SK-N-SH treated with all-trans-retinoic acid at 6 μM for 48 hours (cell line): ENCODE measurements around the gene THSD4.

Experiments used
- ESRRG ChIP-seq: fragments of 250-450 bp; sonication (Bioruptor Pico); IDR thresholded peaks from 2 replicates; pipeline ENCODE4 v1.6.1; 2021; ENCODE audit warnings: mild to moderate bottlenecking
- OSR1 ChIP-seq: fragments of 250-450 bp; sonication (Bioruptor Pico); IDR thresholded peaks from 2 replicates; pipeline ENCODE4 v1.8.0; 2022; ENCODE audit warnings: moderate library complexity, mild to moderate bottlenecking, inconsistent platforms
- PPARA ChIP-seq: fragments of 250-450 bp; sonication (Bioruptor Pico); IDR thresholded peaks from 2 replicates; pipeline ENCODE4 v1.5.0; 2020; ENCODE audit warnings: mild to moderate bottlenecking, borderline replicate concordance
- RARB ChIP-seq: fragments of 250-450 bp; sonication (Bioruptor Pico); IDR thresholded peaks from 2 replicates; pipeline ENCODE4 v1.8.0; 2021; ENCODE audit warnings: mild to moderate bottlenecking, moderate library complexity
- ZC3H10 ChIP-seq: fragments of 250-450 bp; sonication (Bioruptor Pico); IDR thresholded peaks from 2 replicates; pipeline ENCODE4 v1.5.1; 2021; ENCODE audit warnings: mild to moderate bottlenecking, moderate library complexity
- ZNF565 ChIP-seq: fragments of 450-650 bp; formaldehyde crosslinking; conservative IDR thresholded peaks from 2 replicates; pipeline ENCODE4 v1.5.0; 2020; ENCODE audit warnings: low read depth, mild to moderate bottlenecking, moderate library complexity
- ZNF70 ChIP-seq: fragments of 450-650 bp; formaldehyde crosslinking; IDR thresholded peaks from 2 replicates; pipeline ENCODE4 v1.5.0; 2020; ENCODE audit warnings: mild to moderate bottlenecking, moderate library complexity
- TF ChIP-seq, protein P1 (sequence below): fragments of 250-450 bp; sonication (Bioruptor Pico); IDR thresholded peaks from 2 replicates; pipeline ENCODE4 v1.8.0; 2020; ENCODE audit warnings: mild to moderate bottlenecking, moderate library complexity, borderline replicate concordance
- TF ChIP-seq, protein P2 (sequence below): fragments of 250-450 bp; sonication (Bioruptor Pico); IDR thresholded peaks from 2 replicates; pipeline ENCODE4 v1.5.0; 2020; ENCODE audit warnings: mild to moderate bottlenecking, moderate library complexity
- TF ChIP-seq, protein P3 (sequence below): fragments of 250-450 bp; sonication (Bioruptor Pico); IDR thresholded peaks from 2 replicates; pipeline ENCODE4 v1.5.1; 2020; ENCODE audit warnings: low read depth, mild to moderate bottlenecking, moderate library complexity

DNA sequence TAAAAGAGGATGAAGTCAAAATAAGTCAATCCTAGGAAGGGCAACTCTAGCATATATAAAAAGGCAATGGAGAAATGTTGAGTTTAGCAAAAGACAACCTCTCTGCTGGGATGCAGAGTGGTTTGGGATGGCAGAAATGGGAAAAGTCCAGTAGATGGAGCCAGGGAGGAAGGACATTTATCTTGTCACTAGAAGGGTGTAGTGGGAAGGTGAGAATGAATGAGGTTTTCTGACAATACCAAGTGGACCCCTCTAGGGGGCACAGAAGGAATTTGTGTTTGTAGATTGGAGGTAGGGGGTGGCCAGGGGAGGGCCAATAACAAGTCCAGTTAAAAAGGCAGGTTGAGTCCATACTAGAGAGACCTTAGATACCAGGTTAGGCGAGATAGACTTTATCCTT, 80.0 kb downstream of the THSD4 start:
- TF ChIP-seq, protein P1, sequence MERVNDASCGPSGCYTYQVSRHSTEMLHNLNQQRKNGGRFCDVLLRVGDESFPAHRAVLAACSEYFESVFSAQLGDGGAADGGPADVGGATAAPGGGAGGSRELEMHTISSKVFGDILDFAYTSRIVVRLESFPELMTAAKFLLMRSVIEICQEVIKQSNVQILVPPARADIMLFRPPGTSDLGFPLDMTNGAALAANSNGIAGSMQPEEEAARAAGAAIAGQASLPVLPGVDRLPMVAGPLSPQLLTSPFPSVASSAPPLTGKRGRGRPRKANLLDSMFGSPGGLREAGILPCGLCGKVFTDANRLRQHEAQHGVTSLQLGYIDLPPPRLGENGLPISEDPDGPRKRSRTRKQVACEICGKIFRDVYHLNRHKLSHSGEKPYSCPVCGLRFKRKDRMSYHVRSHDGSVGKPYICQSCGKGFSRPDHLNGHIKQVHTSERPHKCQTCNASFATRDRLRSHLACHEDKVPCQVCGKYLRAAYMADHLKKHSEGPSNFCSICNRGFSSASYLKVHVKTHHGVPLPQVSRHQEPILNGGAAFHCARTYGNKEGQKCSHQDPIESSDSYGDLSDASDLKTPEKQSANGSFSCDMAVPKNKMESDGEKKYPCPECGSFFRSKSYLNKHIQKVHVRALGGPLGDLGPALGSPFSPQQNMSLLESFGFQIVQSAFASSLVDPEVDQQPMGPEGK, result no peak
- TF ChIP-seq PPARA (CRISPR knock-in tag), result no peak
- no peak for TF ChIP-seq RARB (CRISPR knock-in tag)
- no peak for TF ChIP-seq ZC3H10 (CRISPR knock-in tag)
- TF ChIP-seq, protein P2, sequence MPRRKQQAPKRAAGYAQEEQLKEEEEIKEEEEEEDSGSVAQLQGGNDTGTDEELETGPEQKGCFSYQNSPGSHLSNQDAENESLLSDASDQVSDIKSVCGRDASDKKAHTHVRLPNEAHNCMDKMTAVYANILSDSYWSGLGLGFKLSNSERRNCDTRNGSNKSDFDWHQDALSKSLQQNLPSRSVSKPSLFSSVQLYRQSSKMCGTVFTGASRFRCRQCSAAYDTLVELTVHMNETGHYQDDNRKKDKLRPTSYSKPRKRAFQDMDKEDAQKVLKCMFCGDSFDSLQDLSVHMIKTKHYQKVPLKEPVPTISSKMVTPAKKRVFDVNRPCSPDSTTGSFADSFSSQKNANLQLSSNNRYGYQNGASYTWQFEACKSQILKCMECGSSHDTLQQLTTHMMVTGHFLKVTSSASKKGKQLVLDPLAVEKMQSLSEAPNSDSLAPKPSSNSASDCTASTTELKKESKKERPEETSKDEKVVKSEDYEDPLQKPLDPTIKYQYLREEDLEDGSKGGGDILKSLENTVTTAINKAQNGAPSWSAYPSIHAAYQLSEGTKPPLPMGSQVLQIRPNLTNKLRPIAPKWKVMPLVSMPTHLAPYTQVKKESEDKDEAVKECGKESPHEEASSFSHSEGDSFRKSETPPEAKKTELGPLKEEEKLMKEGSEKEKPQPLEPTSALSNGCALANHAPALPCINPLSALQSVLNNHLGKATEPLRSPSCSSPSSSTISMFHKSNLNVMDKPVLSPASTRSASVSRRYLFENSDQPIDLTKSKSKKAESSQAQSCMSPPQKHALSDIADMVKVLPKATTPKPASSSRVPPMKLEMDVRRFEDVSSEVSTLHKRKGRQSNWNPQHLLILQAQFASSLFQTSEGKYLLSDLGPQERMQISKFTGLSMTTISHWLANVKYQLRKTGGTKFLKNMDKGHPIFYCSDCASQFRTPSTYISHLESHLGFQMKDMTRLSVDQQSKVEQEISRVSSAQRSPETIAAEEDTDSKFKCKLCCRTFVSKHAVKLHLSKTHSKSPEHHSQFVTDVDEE (CRISPR knock-in tag), result no peak
- TF ChIP-seq, protein P3, sequence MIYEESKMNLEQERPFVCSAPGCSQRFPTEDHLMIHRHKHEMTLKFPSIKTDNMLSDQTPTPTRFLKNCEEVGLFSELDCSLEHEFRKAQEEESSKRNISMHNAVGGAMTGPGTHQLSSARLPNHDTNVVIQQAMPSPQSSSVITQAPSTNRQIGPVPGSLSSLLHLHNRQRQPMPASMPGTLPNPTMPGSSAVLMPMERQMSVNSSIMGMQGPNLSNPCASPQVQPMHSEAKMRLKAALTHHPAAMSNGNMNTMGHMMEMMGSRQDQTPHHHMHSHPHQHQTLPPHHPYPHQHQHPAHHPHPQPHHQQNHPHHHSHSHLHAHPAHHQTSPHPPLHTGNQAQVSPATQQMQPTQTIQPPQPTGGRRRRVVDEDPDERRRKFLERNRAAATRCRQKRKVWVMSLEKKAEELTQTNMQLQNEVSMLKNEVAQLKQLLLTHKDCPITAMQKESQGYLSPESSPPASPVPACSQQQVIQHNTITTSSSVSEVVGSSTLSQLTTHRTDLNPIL (CRISPR knock-in tag), result no peak
- TF ChIP-seq ZNF565 (CRISPR knock-in tag), result no peak
- no peak for TF ChIP-seq ESRRG (CRISPR knock-in tag)
- no peak for TF ChIP-seq OSR1 (CRISPR knock-in tag)
- no peak for TF ChIP-seq ZNF70 (CRISPR knock-in tag)
